Esophagus mucosa (tissue), 1 donor: ENCODE results near the gene RPGRIP1. TPM values are rescaled to one million over a fixed set of nuclear protein-coding genes. Genes with fewer than 3 reads are reported as not detected.
"Not testable (repeated sequence)": the region's sequence is repeated elsewhere in the genome, so short reads cannot be mapped to it uniquely, and the experiment has no call there.

Experiments used
- ATAC-seq: fragments of 200-7000 bp; cut with Tn5 transposase; one replicate; pipeline ENCODE4 v1.9.1; 2020
- total RNA-seq: library from RNA; stranded (reverse); gene quantifications from one replicate; pipeline ENCODE4 v1.2.4, GENCODE V29; 2023
- donor health status: DM: yes; HTN: yes; CAD: no.

RPGRIP1 gene
- total RNA-seq: not detected

DNA sequence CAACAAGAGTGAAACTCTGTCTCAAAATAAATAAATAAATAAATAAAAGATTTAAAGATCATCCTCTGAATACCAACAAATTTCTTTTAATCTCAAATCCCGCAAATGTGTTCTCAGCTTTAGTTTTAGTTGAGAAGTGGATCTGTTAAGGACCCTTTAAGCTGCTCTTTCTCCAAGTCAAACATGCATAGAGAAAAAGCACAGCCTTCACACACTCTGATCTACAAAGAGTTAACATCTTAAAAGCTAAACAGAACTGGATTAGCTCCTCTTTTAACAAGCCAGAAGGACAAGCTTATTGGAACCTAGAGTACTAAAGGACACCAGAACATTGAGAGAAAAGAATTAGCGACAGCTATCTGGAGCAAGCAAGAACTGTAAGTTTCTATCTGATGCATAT, at the start of gene RPGRIP1:
Gene RPGRIP1, plus strand, starts transcription at position 301 of the 400 bp plus-strand sequence. CDS start 7,894 bp downstream, outside the sequence.
- ATAC-seq: no peak

DNA sequence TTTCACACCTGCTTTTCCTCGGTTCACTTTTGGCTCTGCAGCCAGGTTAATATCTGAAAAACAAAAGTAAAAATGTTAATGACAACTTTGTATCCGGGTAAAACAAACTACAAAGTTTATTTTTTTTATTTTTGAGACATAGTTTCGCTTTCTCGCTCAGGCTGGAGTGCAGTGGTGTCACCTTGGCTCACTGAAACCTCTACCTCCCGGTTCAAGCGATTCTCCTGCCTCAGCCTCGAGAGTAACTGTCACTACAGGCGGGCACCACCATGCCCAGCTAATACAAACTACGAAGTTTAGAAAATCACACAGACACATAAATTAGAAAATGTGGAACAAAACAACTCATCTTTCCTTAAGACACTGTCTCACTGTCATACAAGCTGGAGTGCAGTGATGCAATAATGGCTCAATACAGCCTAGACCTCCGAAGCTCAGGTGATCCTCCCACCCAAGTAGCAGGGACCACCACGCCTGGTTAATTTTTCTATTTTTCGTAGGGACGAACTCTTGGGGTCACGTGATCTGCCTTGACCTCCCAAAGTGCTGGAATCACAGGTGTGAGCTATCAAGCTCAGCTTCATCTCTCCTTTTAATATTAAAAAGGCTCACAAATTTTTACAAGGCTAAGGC, 48.7 kb upstream of the RPGRIP1 start:
- ATAC-seq: no peak

DNA sequence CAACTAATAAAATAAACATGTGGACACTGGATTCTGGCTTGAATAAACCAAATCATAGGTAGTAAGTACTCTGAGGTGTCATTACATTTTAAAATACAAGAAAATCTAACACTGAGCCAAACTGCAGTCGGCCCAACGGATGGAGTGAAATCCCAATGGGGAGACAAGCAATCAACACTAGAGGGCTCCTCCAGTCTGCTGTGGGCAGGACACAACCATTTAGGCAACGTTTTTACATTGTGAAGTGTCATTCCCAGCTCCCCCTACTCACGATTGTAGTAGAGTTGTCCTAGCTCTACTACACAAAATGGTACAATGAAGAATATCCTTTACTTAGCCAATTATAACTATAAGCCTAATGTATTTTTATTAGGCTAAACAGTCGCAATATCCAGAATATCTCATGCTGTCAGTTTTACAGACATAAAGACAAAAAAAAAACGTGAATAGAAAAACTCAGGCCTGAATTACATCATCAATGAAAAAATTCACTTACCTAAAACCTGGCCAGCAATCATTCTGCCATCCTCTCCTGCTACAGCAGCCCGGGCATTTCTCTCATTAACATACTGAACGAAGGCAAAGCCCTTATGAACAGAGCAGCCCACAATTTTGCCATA, 46.3 kb upstream of the RPGRIP1 start:
- ATAC-seq: no peak

DNA sequence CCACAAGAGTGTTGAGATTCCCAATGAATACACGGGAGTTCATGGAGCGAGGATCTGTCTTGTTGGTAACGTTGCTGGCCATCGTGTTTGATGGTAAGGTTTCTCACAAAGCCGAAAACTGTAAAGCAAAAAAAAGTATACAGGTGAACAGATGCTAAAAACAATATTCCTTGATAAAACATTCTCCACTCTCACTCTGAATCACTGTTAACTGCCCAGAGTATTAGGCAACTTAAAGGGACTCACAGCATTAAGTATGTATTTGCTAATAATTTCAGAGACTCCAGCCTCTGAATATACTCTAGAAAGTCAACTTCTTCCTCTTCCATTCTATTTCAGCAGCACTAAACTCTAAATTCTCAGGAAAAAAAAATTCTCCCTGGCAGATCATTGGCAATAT, 45.8 kb upstream of the RPGRIP1 start:
- no peak for ATAC-seq

DNA sequence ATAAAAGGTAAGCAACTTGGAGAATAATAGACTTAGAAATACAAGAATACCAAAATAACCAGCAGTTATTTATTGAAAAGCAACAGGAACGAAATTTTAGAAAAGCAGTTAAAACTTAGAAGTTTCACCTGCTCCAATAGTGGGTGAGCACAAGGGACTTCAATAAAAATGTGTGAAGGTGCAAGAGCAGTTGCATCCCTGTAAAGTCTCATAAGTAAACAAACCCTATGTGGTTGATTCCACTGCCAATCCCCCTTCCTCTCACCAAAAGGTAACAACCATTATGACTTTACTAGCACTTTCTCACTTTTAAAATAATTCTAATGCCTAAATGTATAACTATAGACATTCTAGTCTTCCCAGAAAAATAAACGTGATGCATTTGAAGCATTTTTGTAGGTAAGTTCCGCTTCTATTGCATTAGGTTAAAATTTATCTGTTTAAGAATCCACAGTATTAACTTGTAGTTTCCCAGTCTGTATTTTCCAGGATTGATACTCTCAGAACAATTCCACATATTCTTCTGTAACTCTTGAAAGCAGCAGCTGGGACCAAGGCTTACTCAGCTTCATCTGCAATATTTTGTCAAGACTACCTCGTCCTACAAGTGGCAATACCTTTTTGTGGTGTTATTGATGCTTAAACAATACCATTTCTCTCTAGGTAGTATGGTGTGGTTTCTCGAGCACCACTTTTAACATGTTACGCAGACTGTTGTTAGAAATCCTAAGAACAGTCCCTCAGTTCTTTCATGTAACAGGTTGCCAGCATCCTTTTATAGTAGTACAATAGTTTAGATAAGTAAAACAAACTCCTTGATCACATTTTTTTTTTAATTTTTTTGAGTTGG, 42.7 kb upstream of the RPGRIP1 start:
- ATAC-seq: no peak

DNA sequence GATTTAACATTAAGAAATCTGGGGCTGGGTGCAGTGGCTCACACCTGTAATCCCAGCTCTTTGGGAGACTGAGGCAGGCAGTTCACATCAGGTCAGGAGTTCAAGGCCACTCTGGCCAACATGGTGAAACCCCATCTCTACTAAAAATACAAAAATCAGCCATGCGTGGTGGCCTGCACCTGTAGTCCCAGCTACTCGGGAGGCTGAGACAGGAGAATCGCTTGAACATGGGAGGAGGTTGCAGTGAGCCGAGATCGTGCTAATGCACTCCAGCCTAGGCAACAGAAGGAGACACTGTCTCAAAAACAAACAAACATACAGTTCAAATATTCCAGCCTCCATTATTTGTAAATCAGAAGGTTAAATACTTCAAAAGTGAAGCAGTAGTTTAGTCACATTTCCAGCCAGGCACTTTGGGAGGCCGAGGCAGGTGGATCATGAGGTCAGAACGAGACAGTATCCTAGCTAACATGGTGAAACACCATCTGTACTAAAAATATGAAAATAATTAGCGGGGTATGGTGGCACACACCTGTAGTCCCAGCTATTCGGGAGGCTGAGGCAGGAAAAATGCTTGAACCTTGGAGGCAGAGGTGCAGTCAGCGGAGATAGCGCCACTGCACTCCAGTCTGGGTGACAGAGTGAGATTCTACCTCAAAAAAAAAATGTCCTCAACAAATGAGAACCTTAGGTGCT, 40.9 kb upstream of the RPGRIP1 start:
- ATAC-seq: no peak

DNA sequence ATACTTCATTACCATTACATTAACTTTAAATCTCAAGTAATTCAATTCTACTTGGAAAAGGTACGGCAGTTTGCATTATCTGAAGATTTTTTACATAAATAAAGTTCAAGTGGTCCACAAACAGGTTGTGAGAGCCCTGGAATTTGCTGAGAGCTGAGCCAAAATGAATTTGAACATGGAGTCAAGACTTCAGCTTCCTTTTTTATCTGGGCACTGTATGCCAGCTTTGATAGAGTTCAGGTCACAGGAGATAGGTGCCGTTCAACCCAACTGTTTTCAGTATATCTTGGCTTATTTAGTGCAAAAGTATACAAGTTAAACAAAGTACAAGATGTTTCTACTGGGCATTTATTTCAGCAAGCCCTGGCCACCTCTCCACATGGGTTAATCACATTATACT, 39.5 kb upstream of the RPGRIP1 start:
- ATAC-seq: no peak

DNA sequence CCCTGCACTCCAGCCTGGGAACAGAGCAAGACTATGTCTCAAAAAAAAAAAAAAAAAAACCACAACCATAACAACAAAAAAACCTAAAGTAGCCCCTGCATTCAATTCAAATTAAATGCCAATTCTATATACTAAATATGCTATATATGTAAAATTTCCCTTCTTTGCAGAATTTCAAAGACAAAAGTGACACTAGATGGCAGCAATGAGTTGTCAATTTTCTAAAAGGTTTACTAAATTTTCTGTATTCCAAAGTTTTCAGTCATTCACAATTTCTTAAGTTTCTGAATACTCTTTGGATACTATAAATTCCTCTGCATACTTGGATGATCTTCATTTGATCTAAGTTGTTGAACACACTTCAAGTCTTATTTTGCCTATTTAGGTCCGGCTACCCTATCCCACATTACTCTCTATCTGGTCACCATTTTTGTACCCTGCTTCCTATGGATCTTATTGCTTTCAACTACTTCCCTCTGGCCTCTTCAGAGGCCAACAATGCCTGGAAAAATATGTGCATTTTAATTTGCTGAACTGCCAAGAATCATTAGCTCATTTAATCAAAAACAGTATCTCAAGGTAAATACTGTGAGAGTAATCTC, 38.6 kb upstream of the RPGRIP1 start:
- ATAC-seq: no peak

DNA sequence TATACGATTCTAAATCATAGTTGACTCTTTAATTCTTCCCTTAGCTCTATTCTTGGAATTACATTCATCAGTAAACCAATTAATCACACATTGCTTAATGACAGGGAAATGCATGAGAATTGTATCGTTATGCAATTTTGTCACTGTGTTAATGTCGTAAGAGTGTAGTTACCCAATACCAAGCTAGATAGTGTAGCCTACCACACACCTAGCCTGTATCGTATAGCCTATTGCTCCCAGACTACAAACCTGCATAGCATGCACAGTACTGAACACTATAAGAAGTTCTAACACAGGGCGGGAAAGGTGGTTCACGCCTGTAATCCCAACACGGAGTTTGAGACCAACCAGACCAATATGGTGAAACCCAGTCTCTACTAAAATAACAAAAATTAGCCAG, 35.3 kb upstream of the RPGRIP1 start:
- ATAC-seq: peak; percentile 94

DNA sequence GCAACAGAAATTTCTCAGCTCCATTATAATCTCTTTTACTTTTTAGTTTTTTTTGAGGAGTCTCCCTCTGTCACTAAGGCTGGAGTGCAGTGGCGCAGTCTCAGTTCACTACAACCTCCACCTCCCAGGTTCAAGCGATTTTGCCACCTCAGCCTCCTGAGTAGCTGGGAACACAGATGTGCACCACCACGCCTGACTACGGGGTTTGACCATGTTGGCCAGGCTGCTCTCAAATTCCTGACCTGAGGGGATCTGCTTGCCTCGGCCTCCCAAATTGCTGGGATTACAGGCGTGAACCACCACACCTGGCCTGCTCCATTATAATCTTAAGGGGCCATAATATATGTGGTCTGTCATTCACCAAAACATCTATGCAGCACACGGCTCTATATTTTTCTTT, 34.1 kb upstream of the RPGRIP1 start:
- no peak for ATAC-seq

DNA sequence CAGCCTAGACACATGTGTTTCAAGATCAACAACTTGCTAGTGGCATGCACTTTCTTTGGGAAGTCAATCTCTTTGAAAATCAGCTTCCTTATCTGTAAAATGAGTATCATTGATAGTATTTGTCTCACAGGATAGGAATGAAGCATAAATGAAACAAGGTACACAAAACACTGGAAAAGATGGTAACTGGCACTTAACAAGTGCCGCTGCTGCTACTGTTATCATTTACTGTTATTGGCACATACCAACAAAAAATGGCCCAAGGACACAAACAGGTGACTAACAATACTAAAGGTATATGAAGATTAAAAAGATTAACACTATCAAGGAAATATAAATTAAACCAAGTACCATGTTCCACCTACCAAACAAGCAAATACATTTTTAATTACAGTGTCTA, 31.5 kb upstream of the RPGRIP1 start:
- no peak for ATAC-seq

DNA sequence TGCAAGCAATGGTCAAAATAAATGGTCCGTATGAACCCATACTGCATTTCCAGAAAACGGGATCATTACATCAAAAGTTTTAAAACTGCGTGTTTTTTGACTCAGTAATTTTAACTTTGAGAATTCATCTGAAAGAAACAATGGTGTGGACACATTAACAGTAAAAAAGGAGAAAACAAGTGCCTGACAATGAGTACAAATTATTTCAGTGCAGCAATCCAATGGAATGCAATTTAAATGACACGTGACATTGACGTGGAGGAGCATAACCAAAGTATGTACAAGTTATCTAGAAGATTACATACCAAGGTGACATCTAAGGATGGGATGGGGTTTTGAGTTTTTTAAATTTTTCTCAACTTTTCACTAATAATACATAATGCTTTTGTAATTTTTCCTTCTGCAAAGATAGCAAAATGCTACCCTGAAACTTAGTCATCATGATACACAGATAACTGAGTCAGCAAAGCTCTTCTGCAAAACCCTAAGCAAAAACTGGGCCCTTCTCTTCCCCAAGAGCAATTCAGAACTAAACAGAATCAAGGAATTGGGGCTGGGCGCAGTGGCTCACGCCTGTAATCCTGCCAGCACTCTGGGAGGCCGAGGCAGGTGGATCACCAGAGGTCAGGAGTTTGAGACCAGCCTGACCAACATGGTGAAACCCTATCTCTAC, 31.0 kb upstream of the RPGRIP1 start:
- no peak for ATAC-seq

DNA sequence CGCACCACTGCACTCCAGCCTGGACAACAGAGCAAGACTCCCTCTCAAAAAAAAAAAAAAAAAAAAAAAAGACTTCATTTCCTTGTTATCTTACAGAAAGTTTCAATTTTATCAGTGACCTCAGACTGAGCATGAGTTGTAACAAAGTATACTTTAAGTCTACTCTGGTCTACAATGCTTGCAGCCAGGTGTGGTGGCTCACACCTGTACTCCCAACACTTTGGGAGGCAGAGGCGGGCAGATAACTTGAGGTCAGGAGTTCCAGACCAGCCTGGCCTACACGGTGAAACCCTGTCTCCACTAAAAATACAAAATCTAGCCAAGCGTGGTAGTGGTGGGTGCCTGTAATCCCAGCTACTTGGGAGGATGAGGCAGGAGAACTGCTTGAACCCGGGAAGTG, 28.7 kb upstream of the RPGRIP1 start:
- no peak for ATAC-seq

DNA sequence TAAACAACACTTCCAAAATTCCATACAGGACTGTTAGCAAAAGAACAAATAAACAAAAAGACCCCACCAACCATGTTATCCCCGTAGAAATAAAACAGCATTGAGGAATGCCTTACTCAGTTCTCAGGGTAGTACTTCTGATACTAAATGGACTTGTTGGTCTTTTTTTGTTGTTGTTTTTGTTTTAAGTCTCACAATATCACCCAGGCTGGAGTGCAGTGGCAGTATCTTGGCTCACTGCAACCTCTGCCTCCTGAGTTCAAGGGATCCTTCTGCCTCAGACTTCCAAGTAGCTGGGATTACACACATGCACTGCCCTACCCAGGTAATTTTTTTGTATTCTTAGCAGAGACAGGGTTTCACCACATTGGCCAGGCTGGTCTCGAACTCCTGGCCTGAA, 27.7 kb upstream of the RPGRIP1 start:
- ATAC-seq: no peak

DNA sequence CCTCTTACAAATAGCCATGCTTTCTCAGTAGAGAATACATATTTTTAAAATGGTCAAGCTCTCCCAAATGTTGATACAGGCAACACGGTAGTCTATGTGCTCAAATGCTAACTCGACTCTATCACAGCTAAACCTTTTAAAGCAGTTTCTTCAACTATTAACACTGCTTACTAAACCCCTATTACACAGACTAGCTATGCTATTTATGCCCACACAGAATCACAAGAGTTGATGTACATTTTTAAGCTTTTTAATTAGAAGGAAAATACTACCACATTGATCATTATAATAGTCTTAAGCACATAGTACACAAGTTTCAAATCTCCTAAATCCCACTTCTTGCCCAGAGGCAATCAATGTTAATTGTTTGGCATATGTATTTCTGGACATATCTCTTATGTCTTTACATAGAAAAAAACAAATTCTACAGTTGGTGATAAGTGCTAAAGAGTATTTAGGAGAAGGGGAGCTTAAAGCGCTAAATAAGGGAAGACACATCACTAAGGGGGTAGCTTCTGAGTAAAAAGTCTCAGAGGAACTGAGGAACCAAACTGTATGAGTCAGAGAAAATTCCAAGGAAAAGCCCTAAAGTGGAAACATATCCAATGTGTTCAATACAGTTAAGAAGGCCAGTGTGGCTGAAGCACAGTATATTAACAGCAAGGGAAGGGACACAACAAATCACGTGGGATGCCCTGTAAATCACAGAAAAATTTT, 24.3 kb upstream of the RPGRIP1 start:
- ATAC-seq: no peak

DNA sequence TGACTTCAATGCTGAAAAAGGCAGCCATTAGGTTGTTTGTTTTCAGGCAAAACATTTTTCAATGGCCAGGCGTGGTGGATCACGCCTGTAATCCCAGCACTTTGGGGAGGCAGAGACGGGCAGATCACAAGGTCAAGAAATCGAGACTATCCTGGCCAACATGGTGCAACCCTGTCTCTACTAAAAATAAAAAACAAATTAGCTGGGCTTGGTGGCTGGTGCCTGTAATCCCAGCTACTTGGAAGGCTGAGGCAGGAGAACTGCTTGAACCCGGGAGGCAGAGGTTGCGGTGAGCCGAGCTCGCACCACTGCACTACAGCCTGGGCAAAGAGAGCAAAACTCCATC, 23.8 kb upstream of the RPGRIP1 start:
- not testable (repeated sequence) for ATAC-seq

DNA sequence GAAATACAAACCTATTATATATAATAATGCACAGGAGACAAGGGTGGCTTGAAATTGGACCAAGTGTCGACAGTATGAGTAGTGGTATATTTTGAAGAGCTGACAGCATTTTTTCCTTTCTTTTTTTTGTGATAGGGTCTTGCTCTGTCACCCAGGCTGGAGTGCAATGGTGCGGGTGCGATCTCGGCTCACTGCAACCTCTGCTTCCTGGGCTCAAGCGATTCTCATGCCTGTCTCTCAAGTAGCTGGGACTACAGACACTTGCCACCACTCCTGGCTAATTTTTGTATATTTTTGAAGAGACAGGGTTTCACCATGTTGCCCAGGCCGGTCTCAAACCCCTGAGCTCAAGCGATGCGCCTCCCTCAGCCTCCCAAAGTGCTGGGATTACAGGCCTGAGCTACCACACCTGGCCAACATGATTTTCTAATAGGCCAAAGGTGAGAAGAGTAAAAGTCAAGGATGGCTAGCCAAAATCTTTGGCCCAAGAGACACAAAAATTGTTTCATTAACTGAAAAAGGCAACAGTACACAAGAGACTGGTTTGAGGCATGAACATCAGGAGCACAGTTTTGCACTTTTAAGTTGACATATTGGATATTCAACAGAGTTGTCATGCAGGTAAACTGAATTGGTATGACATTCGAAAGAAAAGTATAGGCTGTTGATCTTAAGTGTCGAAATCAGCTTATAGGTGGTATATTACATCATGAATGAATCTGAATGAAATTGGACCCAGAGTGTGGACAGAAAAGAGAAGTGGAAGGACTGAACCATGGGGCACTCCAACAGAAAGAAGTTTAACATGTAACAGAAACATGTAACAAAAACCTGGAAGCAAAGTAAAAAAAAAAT, 23.1 kb upstream of the RPGRIP1 start:
- no peak for ATAC-seq

DNA sequence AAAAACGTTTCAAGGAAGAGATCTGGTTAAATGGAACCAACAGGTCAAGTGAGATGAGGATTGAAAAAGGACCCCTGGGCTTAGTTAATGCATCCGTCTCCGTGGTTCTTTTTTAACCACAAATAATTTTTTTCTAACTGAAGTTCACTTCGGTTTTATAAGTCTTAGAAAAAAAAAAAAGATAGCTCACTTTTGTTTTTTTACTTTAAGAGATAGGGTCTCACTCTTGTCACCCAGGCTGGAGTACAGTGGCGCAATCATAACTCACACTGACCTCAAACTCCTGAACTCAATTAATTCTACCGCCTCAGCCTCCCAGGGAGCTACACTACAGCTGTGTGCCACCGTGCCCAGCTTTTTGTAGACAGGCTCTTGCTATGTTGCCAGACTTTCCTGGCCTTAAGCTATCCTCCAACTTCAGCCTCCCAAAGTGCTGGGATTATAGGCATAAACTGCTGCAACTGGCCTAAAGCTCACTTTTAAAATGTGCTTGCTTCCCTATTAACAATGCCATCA, 22.4 kb upstream of the RPGRIP1 start:
- no peak for ATAC-seq

DNA sequence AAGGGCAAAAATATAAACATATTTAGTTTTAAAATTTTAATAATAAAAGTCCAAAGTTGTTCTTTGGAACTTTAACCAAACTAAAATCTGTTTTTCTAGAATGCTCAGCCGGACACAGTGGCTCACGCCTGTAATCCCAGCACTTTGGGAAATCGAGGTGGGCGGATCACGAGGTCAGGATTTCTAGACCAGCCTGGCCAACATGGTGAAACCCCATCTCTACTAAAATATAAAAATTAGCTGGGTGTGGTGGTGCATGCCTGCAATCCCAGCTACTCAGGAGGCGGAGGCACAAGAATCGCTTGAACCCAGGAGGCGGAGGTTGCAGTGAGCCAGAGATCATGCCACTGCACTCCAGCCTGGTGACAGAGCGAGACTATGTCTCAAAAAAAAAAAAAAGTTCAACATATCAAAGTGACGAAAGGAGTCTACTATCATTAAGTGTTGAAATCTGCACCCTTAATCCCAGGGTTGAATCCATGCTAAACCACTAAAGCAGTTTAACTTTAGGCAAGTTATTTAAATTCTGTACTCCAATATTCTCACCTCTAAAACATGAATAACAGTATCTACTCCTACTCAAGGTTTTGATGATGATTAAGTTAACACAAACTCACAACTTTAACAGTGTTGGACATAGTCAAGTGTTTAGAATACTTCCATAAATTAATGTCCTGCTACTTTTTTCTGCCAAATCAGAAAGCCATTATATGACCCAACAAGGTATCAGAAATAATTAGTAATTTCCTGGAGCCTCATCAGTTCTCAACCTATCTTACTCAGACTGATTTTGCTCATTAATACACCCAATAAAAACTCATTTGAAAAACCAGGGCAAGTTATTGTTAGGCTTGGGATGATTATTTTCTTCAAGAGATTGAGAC, 21.6 kb upstream of the RPGRIP1 start:
- ATAC-seq: no peak
